Natural killer cell (primary cell): Measurements from ENCODE around the gene FBXO33. TPM values are rescaled to one million over a fixed set of nuclear protein-coding genes. Genes with fewer than 3 reads are reported as not detected.
"Not testable (repeated sequence)": the region's sequence is repeated elsewhere in the genome, so short reads cannot be mapped to it uniquely, and the experiment has no call there.

Experiments
- ATAC-seq, 3 donors: fragments of 150-1000 bp in 2 of 3; fragments of 200-7000 bp in 1 of 3; cut with Tn5 transposase; 1 replicate in 1 of 3; 2 replicates in 2 of 3; pipeline ENCODE4 v1.10.0; 2021; ENCODE audit warnings: mild to moderate bottlenecking in 2 of 3, moderate library complexity in 2 of 3
- DNase-seq, 2 donors: peaks; one replicate each; pipeline versions ENCODE4 v3.0.0 to v3.0.0-alpha.2; 2013 to 2021; ENCODE audit warnings: mixed read lengths in 1 of 2
- H3K27ac ChIP-seq: one replicate; pipeline ENCODE4 v1.5.1; 2013; ENCODE audit warnings: mild to moderate bottlenecking, low read length
- H3K27me3 ChIP-seq: one replicate; pipeline ENCODE4 v1.6.1; 2013; ENCODE audit warnings: low read length; ENCODE audit not compliant: control insufficient read depth, insufficient read depth
- H3K36me3 ChIP-seq: one replicate; pipeline ENCODE4 v1.6.1; 2013; ENCODE audit warnings: low read length; ENCODE audit not compliant: control insufficient read depth, insufficient read depth
- H3K4me1 ChIP-seq: one replicate; pipeline ENCODE4 v1.6.1; 2013; ENCODE audit warnings: low read length; ENCODE audit not compliant: control insufficient read depth, insufficient read depth
- H3K4me3 ChIP-seq: one replicate; pipeline ENCODE4 v1.5.1; 2013; ENCODE audit warnings: low read length
- H3K9me3 ChIP-seq: one replicate; pipeline ENCODE4 v1.6.1; 2013; ENCODE audit warnings: low read length; ENCODE audit not compliant: control insufficient read depth, insufficient read depth
- H3K27ac Mint-ChIP-seq, 2 donors: one replicate each; pipeline ENCODE4 v1.8.0; 2022; ENCODE audit warnings: mild to moderate bottlenecking in 2 of 2, mixed read lengths in 2 of 2, moderate library complexity in 1 of 2
- H3K27me3 Mint-ChIP-seq, 2 donors: one replicate each; pipeline ENCODE4 v1.8.0; 2022; ENCODE audit warnings: low read depth in 2 of 2, mixed read lengths in 2 of 2
- H3K36me3 Mint-ChIP-seq: one replicate; pipeline ENCODE4 v1.8.0; 2022; ENCODE audit warnings: mixed read lengths
- H3K4me1 Mint-ChIP-seq, 2 donors: one replicate each; pipeline ENCODE4 v1.8.0; 2022; ENCODE audit warnings: mixed read lengths in 2 of 2
- H3K4me3 Mint-ChIP-seq: one replicate; pipeline ENCODE4 v1.8.0; 2022; ENCODE audit warnings: mild to moderate bottlenecking, moderate library complexity, mixed read lengths
- H3K9me3 Mint-ChIP-seq, 2 donors: one replicate each; pipeline ENCODE4 v1.8.0; 2022; ENCODE audit warnings: mixed read lengths in 2 of 2
- CTCF ChIP-seq: fragments of 200-600 bp; IDR thresholded peaks from one replicate; pipeline ENCODE4 v1.8.0; 2022; ENCODE audit warnings: antibody characterized with exemption
- WGBS: methylation state at CpG from one replicate; pipeline ENCODE4 v1.1.7; 2013; ENCODE audit warnings: missing lambda C conversion rate; ENCODE audit not compliant: insufficient coverage; 5-methylcytosine and 5-hydroxymethylcytosine counted together
- intact Hi-C: fragments of 100-400 bp; cut with micrococcal nuclease; formaldehyde crosslinking; loops from one replicate; pipeline ENCODE4 v1.14.2; 2022
- total RNA-seq, 4 donors: library from RNA; stranded (reverse); fragments of 120-200 nt in 1 of 4; gene quantifications; one replicate each; pipeline versions ENCODE4 v1.2.3 to v1.2.4, GENCODE V29; 2013 to 2022

FBXO33 gene
- total RNA-seq, 3 donors from 2014 or later (not counting 1 experiment from before 2014, with no cell fraction given), result 45.7 to 54.1 (median 50.2) TPM

GRCh38 chr14:39364509-39364908 is 67.7 kb downstream of the FBXO33 start:
- no peaks in the 10 kb centered on the region for H3K36me3 ChIP-seq
- TF ChIP-seq CTCF, result no peak
- ATAC-seq, result no peak
- no CpG with 5 or more reads among the region's 1 CpG for WGBS
- no peaks in the 10 kb centered on the region for H3K4me1 ChIP-seq
- H3K27me3 ChIP-seq, result no peaks in the 10 kb centered on the region
- Mint-ChIP-seq H3K27me3 (no peaks in the 10 kb centered on the region), H3K4me3 (no peak overlapping the region), H3K9me3 (peaks cover 3 to 4% of the 10 kb centered on the region in 2 donors), H3K27ac (peak overlapping the region in 1 of 2 donors; percentile 52), H3K36me3 (peaks cover 26% of the 10 kb centered on the region), H3K4me1 (peaks cover 47 to 55% of the 10 kb centered on the region in 2 donors)
- peaks cover 5% of the 10 kb centered on the region for H3K9me3 ChIP-seq
- no peak for DNase-seq
- no peak overlapping the region for H3K27ac ChIP-seq
- no peak overlapping the region for H3K4me3 ChIP-seq
- intact Hi-C loops, result loop anchor here (10.0 kb wide), 1 partner anchor 130 kb away; the partner anchor contains the start of gene MIA2

DNA sequence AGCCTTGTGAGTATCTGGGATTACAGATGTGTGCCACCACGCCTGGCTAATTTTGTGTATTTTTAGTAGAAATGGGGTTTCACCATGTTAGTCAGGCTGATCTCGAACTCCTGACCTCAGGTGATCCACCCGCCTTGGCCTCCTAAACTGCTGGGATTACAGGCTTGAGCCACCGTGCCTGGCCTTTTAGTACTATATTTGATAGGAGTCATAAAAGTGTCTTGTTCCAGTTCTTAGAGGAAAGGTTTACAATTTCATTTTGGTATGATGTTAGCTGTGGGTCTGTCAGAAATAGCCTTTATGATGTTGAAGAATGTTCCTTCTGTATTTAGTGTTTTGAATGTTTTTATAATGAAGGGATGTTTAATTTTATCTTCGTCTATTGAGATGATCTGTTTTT is 70.7 kb downstream of the FBXO33 start:
- H3K27me3 ChIP-seq, H3K36me3 ChIP-seq, H3K27ac ChIP-seq, H3K9me3 ChIP-seq, H3K4me3 Mint-ChIP-seq, ATAC-seq, DNase-seq, H3K4me3 ChIP-seq, H3K4me1 ChIP-seq, H3K9me3 Mint-ChIP-seq, H3K27me3 Mint-ChIP-seq: not testable (repeated sequence)
- 94% methylated on average over 4 of the region's 5 CpGs for WGBS
- peaks cover 26% of the 10 kb centered on the region for H3K36me3 Mint-ChIP-seq
- H3K27ac Mint-ChIP-seq, result peak overlapping the region in 1 of 2 donors; percentile 22
- intact Hi-C loops, result loop anchor here (10.0 kb wide), 1 partner anchor 127 kb away; the partner anchor contains the start of gene MIA2
- H3K4me1 Mint-ChIP-seq, result peaks cover 43 to 61% of the 10 kb centered on the region in 2 donors

- Mint-ChIP-seq H3K9me3 (peaks cover 1 to 2% of the 10 kb centered on the region in 2 donors), H3K27me3 (no peaks in the 10 kb centered on the region), H3K27ac (peak overlapping the region in 1 of 2 donors; percentile 41), H3K36me3 (peaks cover 18% of the 10 kb centered on the region), H3K4me1 (peaks cover 48 to 57% of the 10 kb centered on the region in 2 donors), H3K4me3 (no peak overlapping the region)
- H3K4me3 ChIP-seq, result no peak overlapping the region
- ATAC-seq (no peak), DNase-seq (no peak)
- TF ChIP-seq CTCF, result no peak
- intact Hi-C loops, result loop anchor here (10.0 kb wide), 1 partner anchor 126 kb away; the partner anchor contains the start of gene MIA2
- H3K9me3 ChIP-seq, result peaks cover 5% of the 10 kb centered on the region
- H3K27ac ChIP-seq, result no peak overlapping the region
- no peaks in the 10 kb centered on the region for H3K27me3 ChIP-seq
- no peaks in the 10 kb centered on the region for H3K4me1 ChIP-seq
- H3K36me3 ChIP-seq, result no peaks in the 10 kb centered on the region
These were observed 71.9 kb downstream of the FBXO33 start for GRCh38 chr14:39360316-39360715.

- intact Hi-C loops, H3K27ac Mint-ChIP-seq, H3K36me3 ChIP-seq: not testable (repeated sequence)
These were observed 73.2 kb downstream of the FBXO33 start for GRCh38 chr14:39359069-39359468.

More at GRCh38 chr14:39359069-39359468, 73.2 kb downstream of the FBXO33 start:
- WGBS, result 94% methylated on average over 9 of the region's 10 CpGs
- not testable (repeated sequence) for DNase-seq, H3K4me3 Mint-ChIP-seq, H3K9me3 ChIP-seq, H3K9me3 Mint-ChIP-seq, H3K27me3 ChIP-seq, H3K27ac ChIP-seq, H3K36me3 Mint-ChIP-seq, H3K4me3 ChIP-seq, H3K4me1 ChIP-seq, ATAC-seq, H3K27me3 Mint-ChIP-seq
- peaks cover 52 to 57% of the 10 kb centered on the region in 2 donors for H3K4me1 Mint-ChIP-seq
